ENCODE data around the gene LDLRAD4.
"Not testable (repeated sequence)": the region's sequence is repeated elsewhere in the genome, so short reads cannot be mapped to it uniquely, and the experiment has no call there.

The LDLRAD4 gene

DNA sequence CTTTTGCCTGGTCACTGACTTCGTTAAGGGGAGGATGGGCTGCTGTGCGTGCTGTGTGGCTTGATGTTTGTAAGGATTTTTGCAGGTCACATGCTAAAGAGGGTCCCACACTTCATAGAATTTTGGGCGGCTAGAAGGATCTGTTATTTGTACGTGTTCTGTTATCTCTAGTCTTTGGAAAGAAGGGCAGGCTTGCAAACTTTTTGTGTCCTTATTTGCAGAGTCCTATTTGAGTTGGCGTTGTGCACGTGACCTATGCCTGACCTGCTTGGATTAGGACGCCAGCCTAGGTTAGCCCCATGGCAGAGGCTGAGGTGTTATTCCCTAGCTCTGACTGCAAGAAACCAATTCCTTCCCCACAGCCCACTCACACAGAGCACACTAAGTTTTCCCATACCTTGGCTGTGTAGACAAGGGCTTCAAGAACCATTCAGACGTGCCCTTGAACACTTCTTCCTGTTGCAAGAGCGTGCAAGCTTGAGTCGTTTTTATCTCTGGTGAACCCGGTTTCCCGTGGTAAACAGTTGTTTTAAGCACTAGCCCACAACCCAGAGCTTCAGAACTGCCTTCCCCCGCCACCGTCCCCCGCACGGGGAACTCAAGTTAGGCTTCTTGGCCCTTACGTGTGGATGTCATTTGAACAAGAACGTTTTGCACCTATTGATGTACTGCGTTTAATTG is 94.6 kb downstream of the LDLRAD4 start:
- DNase-seq: no peak

DNA sequence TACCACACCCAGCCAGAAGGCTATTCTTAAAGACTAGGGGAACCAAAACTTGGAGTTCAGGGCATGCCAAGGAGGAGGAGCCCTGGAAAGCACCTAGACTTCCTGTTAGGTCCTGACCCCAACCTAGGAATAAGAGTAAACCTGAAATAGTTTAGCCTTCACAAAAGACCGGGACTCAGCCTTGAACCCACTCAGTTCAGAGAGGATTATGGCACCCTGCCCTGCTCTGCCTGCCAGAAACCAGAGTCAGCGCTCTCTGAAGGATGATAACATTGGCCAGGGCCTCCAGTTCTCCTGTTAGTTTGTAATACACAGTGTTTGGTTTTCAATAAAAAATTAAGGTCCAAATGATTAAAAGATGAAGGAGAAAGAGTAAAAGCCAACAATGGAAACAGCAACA is 96.4 kb downstream of the LDLRAD4 start:
- DNase-seq: no peak

DNA sequence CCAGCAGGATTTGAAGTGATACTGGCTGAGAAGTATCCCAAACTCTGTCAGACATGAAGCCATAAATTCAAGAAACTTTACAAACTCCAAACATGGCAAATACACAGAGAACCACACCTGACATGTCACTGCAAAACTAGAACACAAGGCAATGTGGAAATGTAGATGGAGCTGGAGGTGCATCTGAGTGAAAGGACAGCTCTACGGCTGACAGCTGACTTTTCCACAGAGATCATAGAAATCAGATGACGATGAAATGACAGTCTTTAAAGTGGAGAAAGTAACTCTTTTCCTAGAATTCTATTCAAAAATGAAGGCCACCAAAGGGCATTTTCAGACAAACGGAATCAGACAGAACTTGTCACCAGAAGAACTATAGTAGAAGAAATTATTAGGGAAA is 97.5 kb downstream of the LDLRAD4 start:
- no peak for DNase-seq

DNA sequence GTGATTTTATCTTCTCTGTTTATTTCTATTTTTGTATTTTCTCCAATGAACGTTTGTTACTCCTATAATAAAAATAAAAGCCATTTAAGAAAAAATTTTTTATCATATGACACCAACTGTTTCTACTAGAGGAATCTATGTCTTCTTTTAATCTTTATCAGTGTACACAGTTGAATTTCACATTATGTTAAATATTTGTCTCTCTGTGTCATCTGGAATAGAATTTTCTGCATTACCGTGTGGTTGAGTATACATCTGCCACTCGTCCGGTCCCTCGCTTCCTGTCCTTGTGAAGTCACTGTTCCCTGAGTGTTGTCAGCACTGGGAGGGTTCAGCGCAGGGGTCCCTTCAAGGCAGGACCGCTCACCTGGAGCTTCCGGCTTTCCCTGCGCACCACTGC is 99.2 kb downstream of the LDLRAD4 start:
- no peak for DNase-seq

DNA sequence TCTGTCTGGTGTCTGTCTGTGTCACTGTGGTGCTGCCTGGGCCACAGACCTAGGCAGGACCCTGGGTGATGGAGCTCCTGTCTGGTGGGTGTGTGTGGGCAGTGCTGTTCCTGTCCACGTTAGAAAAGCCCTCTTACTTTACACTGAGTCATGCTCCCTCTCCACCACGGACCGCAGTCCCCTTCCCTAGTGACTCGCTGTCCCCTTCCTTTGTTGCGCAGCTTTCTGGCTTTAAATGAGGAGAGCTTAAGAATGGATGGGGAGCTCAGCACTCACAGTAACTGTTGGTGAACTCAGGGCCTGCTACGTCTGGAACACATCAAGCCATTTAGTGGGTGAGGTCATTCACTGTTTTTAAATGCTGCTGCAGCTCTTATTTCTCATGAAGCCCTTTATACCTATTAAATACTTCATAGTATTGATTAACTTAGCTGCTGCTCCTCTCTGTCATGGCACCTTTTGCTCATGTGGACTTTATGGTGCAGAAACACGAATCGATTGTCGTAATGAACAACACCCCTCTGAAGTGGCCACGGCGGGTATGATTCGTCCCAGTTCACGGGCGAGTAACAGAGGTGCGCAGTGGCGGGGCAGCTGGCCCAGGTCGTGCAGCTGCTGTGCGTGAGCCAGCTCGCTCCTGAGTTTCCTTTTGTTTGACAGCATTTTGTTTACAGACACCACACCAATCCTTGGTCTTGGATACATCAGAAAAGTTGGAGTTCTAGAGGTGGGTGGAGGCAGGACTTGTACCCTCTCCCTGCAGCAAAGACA is 100.4 kb downstream of the LDLRAD4 start:
- no peak for DNase-seq

DNA sequence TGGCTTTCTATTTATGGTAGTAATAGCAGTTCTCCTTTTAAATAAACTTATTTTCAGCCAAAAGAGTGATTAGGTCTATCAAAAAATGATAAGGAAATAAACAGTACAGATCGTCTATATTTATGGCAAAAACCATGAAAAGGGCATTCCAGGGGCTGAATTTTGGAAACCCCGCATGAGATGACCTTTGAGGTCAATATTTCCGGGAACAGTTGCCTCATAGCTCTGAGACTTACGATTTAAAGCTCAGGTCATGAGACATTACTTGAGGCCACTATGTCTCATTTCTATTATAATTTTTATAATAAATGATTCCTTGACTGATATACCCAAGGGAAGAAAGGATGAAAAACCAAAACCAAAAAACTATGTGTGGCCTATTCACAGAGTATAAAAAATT is 101.1 kb downstream of the LDLRAD4 start:
- no peak for DNase-seq

DNA sequence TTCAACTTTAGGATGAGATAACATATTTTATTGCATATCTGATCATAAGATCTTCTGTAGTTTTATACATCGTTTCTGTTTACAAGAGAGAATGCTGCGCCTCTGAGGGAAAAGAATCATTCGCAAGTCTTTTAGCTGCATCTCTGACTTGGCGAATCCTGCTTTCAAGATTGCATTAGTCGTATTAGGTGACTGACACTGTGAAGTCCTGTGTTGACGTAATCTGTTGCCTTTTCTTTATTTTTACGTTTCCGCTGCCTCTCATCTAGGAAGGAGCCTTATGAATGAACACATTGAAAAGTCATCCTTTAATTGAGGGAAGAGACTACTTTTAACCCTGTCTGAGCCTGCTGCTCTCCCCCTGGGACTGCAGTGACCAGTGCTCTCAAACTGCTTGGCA is 101.5 kb downstream of the LDLRAD4 start:
- no peak for DNase-seq

DNA sequence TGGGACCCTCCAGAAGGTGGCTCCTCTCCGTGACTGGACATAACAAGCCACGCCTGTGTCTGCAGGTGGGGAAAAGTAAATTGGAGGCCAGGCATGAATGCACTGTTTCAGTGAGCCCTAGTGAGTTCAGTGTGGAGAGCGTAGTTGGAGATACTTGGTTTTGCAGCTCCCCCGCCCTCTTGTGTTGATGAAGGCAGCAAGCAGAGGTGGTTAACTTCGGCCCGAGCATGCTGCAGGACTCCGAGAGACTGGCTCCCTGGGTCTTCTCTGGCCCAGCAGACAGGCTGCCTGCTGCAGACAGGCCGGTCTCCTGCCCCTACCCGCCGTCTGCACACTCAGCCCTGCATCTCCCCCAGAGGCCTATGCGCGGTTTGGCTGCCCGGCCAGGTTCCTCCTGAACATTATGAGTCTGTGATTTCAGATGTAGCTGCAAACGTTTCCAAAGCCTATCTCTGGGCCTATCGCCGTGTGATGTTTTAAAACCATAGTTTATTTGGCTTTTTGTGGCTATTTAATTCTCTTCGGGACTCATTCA is 102.4 kb downstream of the LDLRAD4 start:
- DNase-seq: no peak

DNA sequence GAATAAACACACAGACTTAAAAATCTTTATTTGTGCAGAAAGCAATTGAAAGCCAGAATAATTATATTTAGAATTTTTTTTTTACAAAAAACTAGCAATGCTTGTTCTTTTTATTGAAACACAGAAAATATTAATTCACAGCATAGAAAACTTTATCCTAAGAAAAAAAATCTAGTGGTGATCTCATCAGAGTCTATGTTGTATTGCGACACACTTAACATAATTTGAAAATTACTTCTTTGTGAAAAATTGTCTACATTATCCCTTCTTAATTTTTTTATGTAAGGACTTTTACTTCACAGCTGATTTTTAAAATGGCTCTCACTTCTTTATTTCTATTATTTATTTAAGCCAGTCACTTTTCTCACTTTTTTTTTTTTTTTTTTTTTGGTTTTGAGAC is 103.4 kb downstream of the LDLRAD4 start:
- DNase-seq: no peak

DNA sequence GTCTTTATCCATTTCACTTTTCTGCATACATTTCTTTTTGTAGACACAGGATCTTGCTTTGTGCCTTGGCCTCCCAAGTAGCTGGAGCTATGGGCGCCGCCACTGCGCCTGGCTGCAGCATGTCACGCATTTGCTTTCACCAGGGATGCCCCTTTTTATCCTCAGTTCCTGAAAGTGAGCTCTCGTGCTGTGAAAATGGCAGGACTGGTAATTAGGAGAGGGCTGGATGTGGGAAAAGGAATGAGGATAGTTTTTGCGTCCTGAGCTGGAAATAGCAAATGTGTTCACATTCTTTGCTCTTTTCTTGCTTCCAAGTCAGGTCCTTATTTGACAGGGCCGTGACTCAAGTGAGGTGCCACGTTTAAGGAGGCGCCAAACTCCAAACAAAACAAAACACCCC is 104.6 kb downstream of the LDLRAD4 start:
- DNase-seq: no peak

DNA sequence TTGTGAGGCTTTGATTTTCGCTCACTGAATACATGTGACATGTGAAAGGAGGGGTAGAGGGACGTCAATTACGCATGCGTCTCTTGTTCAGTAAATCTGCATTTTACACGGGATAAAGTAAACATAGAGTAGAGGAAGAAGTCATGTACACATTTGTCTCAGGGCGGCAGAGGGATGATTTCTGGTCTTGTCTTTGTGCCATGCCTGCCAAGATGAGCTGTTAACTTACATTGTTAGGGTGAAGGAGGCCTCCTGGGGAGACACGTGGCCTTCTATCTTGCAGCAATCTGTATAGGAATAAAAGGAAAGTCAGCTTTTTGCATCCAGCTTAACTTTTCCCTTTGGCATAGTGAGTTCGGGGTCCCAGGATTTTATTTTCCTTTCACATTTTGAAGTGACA is 106.3 kb downstream of the LDLRAD4 start:
- DNase-seq: no peak

DNA sequence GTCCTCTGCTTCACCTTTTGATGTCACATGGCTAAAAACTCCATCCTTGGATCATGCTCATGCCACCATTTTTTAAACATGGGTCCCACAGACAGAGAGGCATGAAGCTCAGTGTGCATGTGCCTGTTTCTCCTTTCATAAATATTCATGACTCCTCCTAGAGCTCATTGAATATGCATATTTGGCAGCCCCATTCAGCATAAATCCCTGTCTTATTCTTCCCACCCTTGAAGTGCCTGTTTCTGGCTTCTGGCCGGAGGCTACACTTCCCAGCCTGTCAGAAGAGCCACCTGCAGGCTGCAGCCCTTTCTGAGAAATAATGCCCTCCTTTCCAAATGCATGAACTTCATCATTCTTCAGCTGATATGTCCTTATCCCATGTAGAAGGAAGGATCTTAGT is 109.7 kb downstream of the LDLRAD4 start:
- no peak for DNase-seq

DNA sequence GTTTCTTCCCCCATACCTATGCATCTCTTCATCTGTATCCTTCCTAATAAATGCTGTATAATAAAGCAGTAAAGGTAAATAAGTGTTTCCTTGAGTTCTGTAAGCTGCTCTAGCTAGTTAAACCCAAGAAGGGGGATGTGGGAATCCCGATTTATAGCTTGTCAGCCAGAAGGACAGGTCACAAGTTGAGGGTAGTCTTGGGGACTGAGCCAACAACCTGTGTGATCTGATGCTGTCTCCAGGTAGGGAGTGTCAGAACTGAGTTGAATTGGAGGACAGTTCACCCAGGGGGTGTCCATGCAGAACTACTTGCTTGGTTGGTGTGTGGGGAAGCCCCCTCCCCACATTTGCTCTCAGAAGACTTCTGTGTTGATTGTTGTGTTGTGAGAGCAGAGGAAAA is 112.4 kb downstream of the LDLRAD4 start:
- DNase-seq: no peak

DNA sequence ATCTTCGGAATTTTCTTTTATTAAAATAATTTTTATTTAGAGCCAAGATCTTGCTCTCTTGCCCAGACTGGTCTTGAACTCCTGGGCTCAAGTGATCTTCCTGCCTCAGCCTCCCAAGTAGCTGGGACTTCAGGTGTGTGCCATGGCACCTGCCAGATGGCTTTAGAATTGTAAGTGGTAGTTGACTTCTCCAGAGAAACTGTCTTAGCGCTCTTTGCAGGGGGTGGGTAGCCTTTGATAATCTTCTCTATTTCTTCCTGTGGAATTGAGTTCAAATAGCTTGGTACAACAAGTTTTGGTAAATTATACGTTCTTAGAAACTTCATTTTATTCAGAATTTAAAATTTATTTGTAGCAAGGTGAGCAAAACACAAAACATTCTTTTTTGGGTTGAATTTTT is 113.3 kb downstream of the LDLRAD4 start:
- DNase-seq: no peak

DNA sequence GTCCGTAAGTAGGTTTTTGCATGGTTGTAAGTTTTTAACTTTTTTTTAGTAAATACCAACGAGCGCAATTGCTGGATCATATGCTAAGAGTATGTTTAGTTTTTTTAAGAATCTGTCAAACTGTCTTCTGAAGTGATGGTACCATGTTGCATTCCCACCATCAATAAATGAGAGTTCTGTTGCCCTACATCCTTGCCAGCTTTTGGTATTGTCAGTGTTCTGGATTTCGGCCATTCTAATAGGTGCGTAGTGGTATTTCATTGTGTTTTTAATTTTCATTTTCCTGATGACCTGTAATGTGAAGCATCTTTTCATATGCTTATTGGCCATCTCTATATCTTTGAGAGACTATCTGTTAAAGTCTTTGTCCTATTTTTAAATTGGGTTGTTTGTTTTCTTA is 114.3 kb downstream of the LDLRAD4 start:
- no peak for DNase-seq

DNA sequence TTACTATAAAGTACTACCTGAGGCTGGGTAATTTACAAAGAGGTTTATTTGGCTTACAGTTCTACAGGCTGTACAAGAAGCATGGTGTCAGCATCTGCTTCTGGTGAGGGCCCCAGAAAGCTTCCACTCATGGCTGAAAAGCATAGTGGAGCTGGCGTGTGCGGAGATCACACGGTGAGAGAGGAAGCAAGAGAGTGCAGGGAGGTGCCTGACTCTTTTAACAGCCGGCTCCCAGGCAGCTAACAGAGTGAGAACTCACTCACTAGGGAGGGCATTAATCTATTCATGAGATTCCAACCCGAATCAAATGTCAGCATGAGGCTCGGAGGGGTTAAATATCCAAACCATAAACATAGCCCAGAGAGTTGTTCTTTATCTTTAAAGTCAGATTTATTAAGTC is 117.3 kb downstream of the LDLRAD4 start:
- no peak for DNase-seq

DNA sequence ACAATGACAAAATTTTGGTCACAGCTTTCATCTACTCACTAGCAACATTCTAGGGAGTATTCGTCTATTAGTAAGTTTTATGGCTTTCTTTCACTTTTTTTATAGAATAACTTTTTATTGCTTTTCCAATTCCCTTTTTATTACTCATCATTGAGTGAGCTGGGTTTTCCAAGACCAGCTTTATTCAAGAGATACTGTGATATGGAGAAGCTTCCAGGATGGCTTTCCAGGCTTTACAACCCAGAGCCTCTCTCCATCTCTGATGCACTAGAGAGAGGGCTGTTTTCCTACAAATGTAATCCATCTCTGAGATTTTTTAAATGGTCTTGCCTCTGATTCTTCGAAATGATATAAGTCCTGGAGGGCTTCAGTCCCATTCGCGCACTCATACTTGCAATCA is 118.3 kb downstream of the LDLRAD4 start:
- DNase-seq: no peak

DNA sequence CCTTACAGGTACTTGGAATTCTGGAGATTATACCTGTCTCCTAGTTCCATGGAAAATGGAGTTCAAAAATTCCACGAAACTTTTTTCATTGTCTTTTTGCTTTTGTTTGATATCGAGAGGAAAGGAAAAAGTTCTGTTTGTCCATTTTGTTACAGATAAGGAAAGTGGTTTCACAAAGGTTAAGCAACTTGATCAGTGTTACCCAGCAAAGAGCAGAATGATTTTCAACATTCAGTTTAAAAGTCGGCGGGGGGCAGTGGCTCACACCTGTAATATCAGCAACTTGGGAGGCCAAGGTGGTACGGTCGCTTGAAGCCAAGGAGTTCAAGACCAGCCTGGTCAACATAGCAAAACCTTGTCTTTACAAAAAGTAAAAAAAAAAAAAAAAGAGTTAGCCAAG is 118.8 kb downstream of the LDLRAD4 start:
- no peak for DNase-seq

DNA sequence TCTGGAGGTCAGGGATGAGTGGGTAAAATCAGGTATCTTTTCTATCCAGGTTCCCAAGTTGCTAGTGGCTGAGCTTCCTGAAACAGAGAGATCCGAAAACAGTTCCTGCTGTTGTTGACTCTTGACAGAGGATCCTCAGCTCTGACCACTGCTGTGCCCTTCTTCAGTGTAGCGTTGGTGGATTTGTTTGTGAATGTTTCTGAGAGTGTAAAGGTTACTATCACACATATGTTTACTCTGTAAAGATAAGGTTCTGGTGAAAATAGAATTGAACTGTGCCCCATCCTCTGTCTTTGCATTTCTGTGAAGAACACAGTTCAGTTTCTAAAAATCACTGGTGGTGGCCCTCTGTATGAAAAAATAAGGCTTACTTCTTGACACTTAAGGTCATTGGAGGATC is 119.8 kb downstream of the LDLRAD4 start:
- DNase-seq: no peak

DNA sequence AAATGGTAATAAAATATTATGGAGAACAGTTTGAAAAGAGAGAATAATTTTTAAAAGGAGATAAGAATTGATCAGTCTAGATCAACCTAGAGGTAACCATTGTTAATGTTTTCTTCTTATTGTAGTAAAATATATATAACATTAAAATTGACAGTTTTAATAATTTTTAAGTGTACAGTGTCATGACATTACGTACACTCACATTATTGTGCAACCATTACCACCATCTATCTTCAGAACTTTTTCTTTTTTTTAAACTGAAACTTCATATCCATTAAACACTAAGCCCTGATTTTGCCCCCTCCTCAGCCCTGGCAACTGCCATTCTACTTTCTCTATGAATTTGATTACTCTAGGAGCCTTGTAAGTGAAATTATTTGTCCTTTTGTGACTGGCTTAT is 121.1 kb downstream of the LDLRAD4 start:
- no peak for DNase-seq

DNA sequence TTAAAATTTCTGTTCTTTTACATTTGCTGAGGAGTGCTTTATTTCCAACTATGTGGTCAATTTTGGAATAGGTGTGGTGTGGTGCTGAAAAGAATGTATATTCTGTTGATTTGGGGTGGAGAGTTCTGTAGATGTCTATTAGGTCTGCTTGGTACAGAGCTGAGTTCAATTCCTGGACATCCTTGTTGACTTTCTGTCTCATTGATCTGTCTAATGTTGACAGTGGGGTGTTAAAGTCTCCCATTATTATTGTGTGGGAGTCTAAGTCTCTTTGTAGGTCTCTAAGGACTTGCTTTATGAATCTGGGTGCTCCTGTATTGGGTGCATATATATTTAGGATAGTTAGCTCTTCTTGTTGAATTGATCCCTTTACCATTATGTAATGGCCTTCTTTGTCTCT is 127.9 kb downstream of the LDLRAD4 start:
- not testable (repeated sequence) for DNase-seq

DNA sequence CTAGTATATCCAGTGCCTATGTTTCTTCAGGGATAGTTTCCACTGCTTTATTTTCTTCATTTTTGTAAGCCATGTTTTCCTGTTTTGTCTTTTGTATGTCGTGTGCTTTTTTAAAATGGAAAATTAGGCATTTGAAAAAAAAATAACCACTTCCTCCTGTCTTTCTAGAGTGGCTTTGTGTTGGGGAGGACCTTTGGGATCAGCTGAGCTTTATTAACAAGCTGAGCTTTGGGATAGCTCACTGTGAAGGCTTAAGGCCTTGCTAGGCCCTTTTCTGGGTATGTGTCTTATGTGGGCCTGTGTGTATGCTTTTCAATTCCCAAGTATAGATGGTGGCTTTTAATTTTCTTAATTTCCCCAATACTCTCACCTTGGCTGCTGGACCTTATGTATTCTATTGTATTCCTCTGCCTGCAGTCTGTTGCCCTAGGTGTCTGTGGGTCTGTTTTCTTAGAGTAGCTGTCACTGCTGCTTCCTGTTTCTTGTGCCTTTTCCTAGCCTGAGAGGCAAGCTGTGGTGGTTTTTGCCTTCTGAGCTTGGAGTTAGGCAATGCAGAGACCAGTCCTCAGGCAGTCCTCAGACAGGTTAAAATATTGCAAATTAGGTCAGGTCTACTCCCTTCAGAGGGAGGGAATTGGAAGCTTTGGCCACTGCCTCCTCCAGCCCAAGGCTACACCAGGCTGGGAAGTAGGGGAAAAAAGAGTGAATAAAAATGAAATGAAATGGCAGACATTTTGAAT is 134.7 kb downstream of the LDLRAD4 start:
- DNase-seq: no peak

DNA sequence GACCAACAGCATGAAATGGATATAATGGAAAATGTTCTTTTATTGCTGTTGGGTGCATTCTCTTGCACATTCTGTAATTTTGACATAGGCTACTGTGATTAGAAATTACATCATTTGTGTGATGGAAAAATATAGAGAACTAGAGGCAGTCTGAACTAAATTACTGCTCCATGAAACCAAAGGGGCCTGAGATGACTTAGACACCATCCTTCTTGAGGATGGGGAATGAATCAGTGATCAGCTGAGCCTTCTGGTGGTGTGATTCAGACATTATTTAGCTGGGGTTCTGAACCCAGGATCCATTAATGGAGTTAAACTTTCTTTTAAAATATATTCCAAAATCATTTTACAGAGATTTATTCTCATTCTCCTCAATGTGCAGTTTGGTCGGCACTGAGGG is 135.8 kb downstream of the LDLRAD4 start:
- DNase-seq: no peak

DNA sequence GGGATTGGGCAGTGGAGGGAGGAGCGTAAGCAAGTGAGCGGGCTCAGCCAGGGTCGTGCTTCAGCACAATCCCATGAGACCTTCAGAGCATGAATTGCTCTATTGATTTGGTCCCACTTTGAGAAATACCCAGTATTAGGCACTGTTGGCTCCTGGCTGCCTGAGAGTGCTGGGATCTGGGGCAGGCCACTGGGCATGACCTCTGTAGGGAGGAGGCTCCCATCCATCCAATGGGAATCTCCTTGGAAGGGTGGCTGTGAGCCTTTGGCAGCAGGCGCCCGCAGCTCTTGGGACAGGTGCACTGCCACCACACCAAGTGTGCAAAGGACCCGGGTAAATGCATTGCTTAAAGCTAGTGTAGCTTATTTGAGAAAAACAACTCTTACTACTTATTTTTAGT is 137.5 kb downstream of the LDLRAD4 start:
- no peak for DNase-seq

All from NCI-H2171 treated with DMSO at 0.1 percent for 48 hours (cell line).